Body of pancreas (tissue), 4 donors: ENCODE measurements around the gene CPXM2. TPM values are rescaled to one million over a fixed set of nuclear protein-coding genes. Genes with fewer than 3 reads are reported as not detected.

Experiments used
- ATAC-seq: fragments of 150-250 bp; one replicate; pipeline ENCODE4 v1.9.1; 2016
- DNase-seq, 4 donors: peaks; one replicate each; pipeline ENCODE4 v3.0.0-alpha.2; 2019
- H3K27ac ChIP-seq, 4 donors: fragments of 200-600 bp; sonication (generic); 1 replicate in 3 of 4; 2 replicates in 1 of 4; pipeline versions ENCODE4 v1.5.1 to v1.6.1; 2016 to 2019; ENCODE audit warnings: mild to moderate bottlenecking in 1 of 4, mixed read lengths in 1 of 4, moderate library complexity in 1 of 4
- H3K27me3 ChIP-seq, 2 donors: fragments of 200-600 bp; sonication (generic); one replicate each; pipeline ENCODE4 v1.6.0; 2016; ENCODE audit warnings: mild to moderate bottlenecking in 1 of 2
- H3K36me3 ChIP-seq, 2 donors: fragments of 200-600 bp; sonication (generic); replicated peaks in 1 of 2; 2 replicates each; pipeline ENCODE4 v1.5.1; 2016; ENCODE audit warnings: low read depth in 2 of 2; ENCODE audit not compliant: insufficient read depth in 1 of 2
- H3K4me1 ChIP-seq: fragments of 200-600 bp; sonication (generic); one replicate; pipeline ENCODE4 v1.6.0; 2016
- H3K4me3 ChIP-seq, 2 donors: fragments of 200-600 bp; sonication (generic); 1 replicate in 1 of 2; 2 replicates in 1 of 2; pipeline ENCODE4 v1.5.1; 2016 to 2019
- H3K9me3 ChIP-seq, 3 donors: fragments of 200-600 bp; sonication (generic); 1 replicate in 2 of 3; 2 replicates in 1 of 3; pipeline ENCODE4 v1.5.1; 2016
- CTCF ChIP-seq, 7 experiments: fragments of 450-650 bp in 4 of 7; fragments of 200-600 bp in 3 of 7; sonication (generic) in 3 of 7; IDR thresholded peaks; one replicate each; pipeline ENCODE4 v1.5.1; 2016 to 2019; ENCODE audit warnings: antibody characterized with exemption in 7 of 7
- POLR2A ChIP-seq, 3 donors: fragments of 450-650 bp; IDR thresholded peaks; one replicate each; pipeline ENCODE4 v1.6.1; 2016; ENCODE audit warnings: antibody characterized with exemption in 3 of 3, mild to moderate bottlenecking in 2 of 3
- WGBS, 2 donors: methylation state at CpG; one replicate each; pipeline ENCODE4 v1.1.5; 2017; 5-methylcytosine and 5-hydroxymethylcytosine counted together
- intact Hi-C: fragments of 100-400 bp; cut with DNase I; formaldehyde crosslinking; loops from one replicate; pipeline ENCODE4 v1.15.1; 2023
- total RNA-seq, 2 donors: library from RNA; depleted of rRNA; stranded (reverse); fragments of >200 nt; gene quantifications; one replicate each; pipeline ENCODE4 v1.1.0, GENCODE V29; 2016

Gene CPXM2
- total RNA-seq, 2 donors from 2014 or later = 4.2 to 8.2 TPM

- TF ChIP-seq POLR2A (IDR thresholded peaks at IDR 0.05) = no peak
- TF ChIP-seq CTCF (IDR thresholded peaks at IDR 0.05) = no peak
- Histone ChIP-seq H3K9me3 (peaks cover 0 to 5% (median 0%) of the 10 kb centered on the region in 3 donors), H3K27me3 (peaks cover 0 to 6% of the 10 kb centered on the region in 2 donors), H3K36me3 (no peaks in the 10 kb centered on the region), H3K4me1 (no peaks in the 10 kb centered on the region), H3K27ac (no peak overlapping the region), H3K4me3 (no peak overlapping the region)
- DNase-seq = no peak
- ATAC-seq = no peak
- 47 to 51% methylated on average over 4 of the region's 4 CpGs for WGBS, 2 donors
- intact Hi-C loops = no loop called here
These were observed 20.9 kb upstream of the CPXM2 start for GRCh38 chr10:123912466-123912865.

- H3K27me3 ChIP-seq = peaks cover 0 to 11% of the 10 kb centered on the region in 2 donors
- no peaks in the 10 kb centered on the region for H3K4me1 ChIP-seq
- ATAC-seq = no peak
- H3K9me3 ChIP-seq = peaks cover 0 to 5% (median 0%) of the 10 kb centered on the region in 3 donors
- intact Hi-C loops = no loop called here
- DNase-seq = no peak
- no peak overlapping the region for H3K4me3 ChIP-seq
- WGBS, 2 donors = 39 to 52% methylated on average over 9 of the region's 9 CpGs
- no peak overlapping the region for H3K27ac ChIP-seq
- no peak for TF ChIP-seq POLR2A (IDR thresholded peaks at IDR 0.05)
- no peak for TF ChIP-seq CTCF (IDR thresholded peaks at IDR 0.05)
- H3K36me3 ChIP-seq = no peaks in the 10 kb centered on the region
These were observed 20.3 kb upstream of the CPXM2 start for GRCh38 chr10:123911866-123912265.

- Histone ChIP-seq H3K27me3 (peaks cover 0 to 13% of the 10 kb centered on the region in 2 donors), H3K36me3 (no peaks in the 10 kb centered on the region), H3K4me3 (no peak overlapping the region), H3K9me3 (peaks cover 0 to 5% (median 0%) of the 10 kb centered on the region in 3 donors), H3K4me1 (no peaks in the 10 kb centered on the region), H3K27ac (no peak overlapping the region)
- no peak for ATAC-seq
- no peak for DNase-seq
- TF ChIP-seq POLR2A (IDR thresholded peaks at IDR 0.05) (no peak), CTCF (IDR thresholded peaks at IDR 0.05) (no peak)
- WGBS, 2 donors = 59% methylated on average over 8 of the region's 8 CpGs; no CpG with 5 or more reads in 1 of the 2 donors
- intact Hi-C loops = no loop called here
These were observed 18.3 kb upstream of the CPXM2 start for GRCh38 chr10:123909866-123910265.

GRCh38 chr10:123909426-123909825 lies 17.8 kb upstream of the CPXM2 start:
- no peak overlapping the region for H3K4me3 ChIP-seq
- ATAC-seq = no peak
- peaks cover 0 to 13% of the 10 kb centered on the region in 2 donors for H3K27me3 ChIP-seq
- WGBS, 2 donors = 59 to 69% methylated on average over 5 of the region's 5 CpGs
- DNase-seq = no peak
- H3K4me1 ChIP-seq = no peaks in the 10 kb centered on the region
- H3K9me3 ChIP-seq = peaks cover 0 to 5% (median 0%) of the 10 kb centered on the region in 3 donors
- intact Hi-C loops = no loop called here
- TF ChIP-seq CTCF (IDR thresholded peaks at IDR 0.05) = no peak
- no peak for TF ChIP-seq POLR2A (IDR thresholded peaks at IDR 0.05)
- no peaks in the 10 kb centered on the region for H3K36me3 ChIP-seq
- no peak overlapping the region for H3K27ac ChIP-seq

GRCh38 chr10:123908379-123908778 lies 16.8 kb upstream of the CPXM2 start:
- Histone ChIP-seq H3K36me3 (no peaks in the 10 kb centered on the region), H3K4me1 (no peaks in the 10 kb centered on the region), H3K9me3 (peaks cover 0 to 5% (median 0%) of the 10 kb centered on the region in 3 donors), H3K27me3 (peaks cover 0 to 13% of the 10 kb centered on the region in 2 donors), H3K27ac (no peak overlapping the region), H3K4me3 (no peak overlapping the region)
- ATAC-seq (no peak), DNase-seq (no peak)
- intact Hi-C loops = no loop called here
- TF ChIP-seq POLR2A (IDR thresholded peaks at IDR 0.05) (no peak), CTCF (IDR thresholded peaks at IDR 0.05) (no peak)
- WGBS, 2 donors = 40 to 56% methylated on average over 3 to 4 of the region's 4 CpGs
